SK-N-SH (cell line): ENCODE measurements around the gene STK32C. TPM values are rescaled to one million over a fixed set of nuclear protein-coding genes. Genes with fewer than 3 reads are reported as not detected.
"Not testable (repeated sequence)": the region's sequence is repeated elsewhere in the genome, so short reads cannot be mapped to it uniquely, and the experiment has no call there.

Source experiments
- CTCF ChIA-PET: fragments of 300-600, 350-600 bp; formaldehyde crosslinking; extraction: SDS; loops from one replicate; lab custom pipeline; 2021; lab: Yijun Ruan, JAX
- POLR2A ChIA-PET: fragments of 350-600 bp; sonication (Branson Sonifier 250); formaldehyde crosslinking; extraction: SDS; loops from one replicate; lab custom pipeline; 2020; ENCODE audit warnings: antibody characterized with exemption, inconsistent platforms; lab: Yijun Ruan, JAX
- DNase-seq: peaks from one replicate; pipeline ENCODE4 v3.0.0; 2012
- H2AFZ ChIP-seq: fragments of 200-600 bp; sonication (generic); 2 replicates; pipeline ENCODE4 v1.8.1; 2016; ENCODE audit warnings: antibody characterized with exemption, mild to moderate bottlenecking, low read depth
- H3F3A ChIP-seq: fragments of 200-600 bp; sonication (generic); replicated peaks from 2 replicates; pipeline ENCODE3; 2016; ENCODE audit warnings: antibody characterized with exemption, mild to moderate bottlenecking; ENCODE audit not compliant: insufficient read depth
- H3K27ac ChIP-seq, 2 experiments: fragments of 200-500 bp in 1 of 2; fragments of 200-600 bp in 1 of 2; sonication (Bioruptor generic) in 1 of 2; sonication (generic), shearing (Covaris generic) in 1 of 2; 2 replicates each; pipeline versions ENCODE4 v1.5.1 to v1.6.1; 2014 to 2016; ENCODE audit warnings: low read depth in 2 of 2, inconsistent platforms in 1 of 2, low read length in 1 of 2, mild to moderate bottlenecking in 1 of 2, mixed read lengths in 1 of 2
- H3K27me3 ChIP-seq: fragments of 200-600 bp; sonication (generic), shearing (Covaris generic); 2 replicates; pipeline ENCODE4 v1.6.1; 2016; ENCODE audit warnings: mixed run types; ENCODE audit not compliant: insufficient read depth
- H3K36me3 ChIP-seq, 2 experiments: fragments of 200-500 bp in 1 of 2; fragments of 200-600 bp in 1 of 2; sonication (Bioruptor generic) in 1 of 2; sonication (generic) in 1 of 2; replicated peaks in 1 of 2; 2 replicates each; pipeline versions ENCODE3 to v1.5.1; 2014 to 2016; ENCODE audit warnings: low read length in 1 of 2, mild to moderate bottlenecking in 1 of 2; ENCODE audit not compliant: insufficient read depth in 2 of 2, control insufficient read depth in 1 of 2
- H3K4me1 ChIP-seq, 2 experiments: fragments of 200-500 bp in 1 of 2; fragments of 200-600 bp in 1 of 2; sonication (Bioruptor generic) in 1 of 2; sonication (generic), shearing (Covaris generic) in 1 of 2; 2 replicates each; pipeline versions ENCODE4 v1.5.1 to v1.6.1; 2014 to 2016; ENCODE audit warnings: low read depth in 1 of 2, low read length in 1 of 2, mixed run types in 1 of 2; ENCODE audit not compliant: insufficient read depth in 2 of 2, control insufficient read depth in 1 of 2
- H3K4me2 ChIP-seq: fragments of 200-600 bp; sonication (generic), shearing (Covaris generic); 2 replicates; pipeline ENCODE4 v1.6.1; 2017; ENCODE audit warnings: mixed run types
- H3K4me3 ChIP-seq, 2 experiments: fragments of 200-500 bp in 1 of 2; fragments of 200-600 bp in 1 of 2; sonication (Bioruptor generic) in 1 of 2; sonication (generic), shearing (Covaris generic) in 1 of 2; 2 replicates each; pipeline versions ENCODE4 v1.5.1 to v1.8.1; 2014 to 2016; ENCODE audit warnings: low read depth in 2 of 2, inconsistent platforms in 1 of 2, low read length in 1 of 2, mild to moderate bottlenecking in 1 of 2, mixed read lengths in 1 of 2, moderate library complexity in 1 of 2
- H3K79me2 ChIP-seq: fragments of 200-600 bp; sonication (generic); 2 replicates; pipeline ENCODE4 v1.8.1; 2017; ENCODE audit warnings: mild to moderate bottlenecking; ENCODE audit not compliant: insufficient read depth
- H3K9ac ChIP-seq: fragments of 200-600 bp; sonication (generic); 2 replicates; pipeline ENCODE4 v1.6.1; 2017; ENCODE audit warnings: mixed run types
- H3K9me2 ChIP-seq: fragments of 200-600 bp; sonication (generic); 2 replicates; pipeline ENCODE4 v1.6.1; 2017; ENCODE audit warnings: mixed run types
- H3K9me3 ChIP-seq: fragments of 200-600 bp; sonication (generic); 2 replicates; pipeline ENCODE4 v1.6.1; 2017; ENCODE audit warnings: mixed run types, mild to moderate bottlenecking, moderate library complexity
- H4K20me1 ChIP-seq: fragments of 200-600 bp; sonication (generic); 2 replicates; pipeline ENCODE4 v1.6.1; 2017; ENCODE audit warnings: mild to moderate bottlenecking, mixed run types; ENCODE audit not compliant: insufficient read depth
- CHD2 ChIP-seq: fragments of 150-350 bp; IDR thresholded peaks from 2 replicates; pipeline ENCODE4 v1.6.1; 2018; ENCODE audit warnings: low read length; ENCODE audit not compliant: partially characterized antibody
- EP300 ChIP-seq, 2 experiments: IDR thresholded peaks; 2 replicates each; pipeline versions ENCODE4 v1.4.0 to v1.6.1; 2012; ENCODE audit warnings: borderline replicate concordance in 1 of 2, low read depth in 1 of 2, low read length in 1 of 2
- EZH2phosphoT487 ChIP-seq: fragments of 200-600 bp; sonication (generic); IDR thresholded peaks from 2 replicates; pipeline ENCODE4 v1.6.1; 2017; ENCODE audit warnings: low read depth, mixed run types, mild to moderate bottlenecking, antibody characterized with exemption, moderate library complexity, borderline replicate concordance
- FOXM1 ChIP-seq: IDR thresholded peaks from 2 replicates; pipeline ENCODE4 v1.4.0; 2012; ENCODE audit warnings: low read depth, mild to moderate bottlenecking
- MXI1 ChIP-seq: IDR thresholded peaks from 2 replicates; pipeline ENCODE4 v1.6.1; 2012; ENCODE audit warnings: mild to moderate bottlenecking, low read depth, low read length, improper control_type of control experiment
- NFIC ChIP-seq: IDR thresholded peaks from 2 replicates; pipeline ENCODE4 v1.4.0; 2012; ENCODE audit warnings: borderline replicate concordance
- NRF1 ChIP-seq: IDR thresholded peaks from 2 replicates; pipeline ENCODE4 v1.6.1; 2012; ENCODE audit warnings: low read depth, mild to moderate bottlenecking, low read length
- POLR2AphosphoS5 ChIP-seq: IDR thresholded peaks from 2 replicates; pipeline ENCODE4 v1.6.1; 2012; ENCODE audit warnings: low read depth, low read length
- RAD21 ChIP-seq: IDR thresholded peaks from 2 replicates; pipeline ENCODE4 v1.6.1; 2012; ENCODE audit warnings: mild to moderate bottlenecking, low read length
- RCOR1 ChIP-seq: fragments of 150-350 bp; IDR thresholded peaks from 2 replicates; pipeline ENCODE4 v1.6.1; 2017; ENCODE audit warnings: antibody characterized with exemption, low read length
- SIN3A ChIP-seq: IDR thresholded peaks from 2 replicates; pipeline ENCODE4 v1.6.1; 2012; ENCODE audit warnings: low read depth, mild to moderate bottlenecking, low read length, moderate library complexity, borderline replicate concordance
- TEAD4 ChIP-seq: IDR thresholded peaks from 2 replicates; pipeline ENCODE4 v1.4.0; 2012; ENCODE audit warnings: mild to moderate bottlenecking, borderline replicate concordance; ENCODE audit not compliant: insufficient read depth
- USF1 ChIP-seq: IDR thresholded peaks from 2 replicates; pipeline ENCODE4 v1.4.0; 2012; ENCODE audit warnings: low read depth, borderline replicate concordance
- WGBS: methylation state at CpG from one replicate; pipeline ENCODE4 v1.1.6; 2017; ENCODE audit warnings: low lambda C conversion rate; 5-methylcytosine and 5-hydroxymethylcytosine counted together
- polyA plus RNA-seq, 3 experiments: library from polyadenylated mRNA; depleted of rRNA; stranded (reverse); fragments of >200 nt; gene quantifications; 2 replicates each; pipeline ENCODE4 v1.2.3, GENCODE V29; 2012
- TF ChIP-seq, protein P1 (sequence below): fragments of 150-350 bp; IDR thresholded peaks from 2 replicates; pipeline ENCODE4 v1.6.1; 2017; ENCODE audit warnings: antibody characterized with exemption, low read length, low read depth, borderline replicate concordance
- TF ChIP-seq, protein P2 (sequence below): IDR thresholded peaks from 2 replicates; pipeline ENCODE4 v1.4.0; 2012; ENCODE audit warnings: low read depth

Gene STK32C
- polyA plus RNA-seq, 1 of the 3 experiments (the other 2 are of a cell fraction) = 27.8 TPM

- Histone ChIP-seq H3K79me2 (no peaks in the 10 kb centered on the region), H3K27me3 (no peaks in the 10 kb centered on the region), H2AFZ (no peak overlapping the region), H3K27ac (peak overlapping the region in 1 of 2 experiments; percentile 83; a peak in 2 of 4 replicates), H3K9me3 (no peaks in the 10 kb centered on the region), H3K4me3 (no peak overlapping the region), H3K9me2 (no peaks in the 10 kb centered on the region), H3K4me1 (peaks cover 0 to 73% of the 10 kb centered on the region in 2 experiments; a peak in 2 of 4 replicates), H3K4me2 (no peak overlapping the region), H3F3A (no peaks in the 10 kb centered on the region), H3K9ac (no peak overlapping the region), H4K20me1 (no peaks in the 10 kb centered on the region), H3K36me3 (no peaks in the 10 kb centered on the region)
- TF ChIP-seq NRF1 (no peak), EP300 (IDR thresholded peaks at IDR 0.05; ENCODE audit: borderline replicate concordance in 1 of 2, low read depth in 1 of 2, low read length in 1 of 2) (peak in 1 of 2 experiments; percentile 64; a peak in 1 of 4 replicates), RCOR1 (peak; percentile 18; the same call in 1 of the 2 replicates), NFIC (no peak), USF1 (no peak), RAD21 (0 out of 2 replicates have a peak, but pooled peaks have one; percentile 2), MXI1 (0 out of 2 replicates have a peak, but pooled peaks have one; percentile 23), TEAD4 (no peak), CHD2 (peak; percentile 28), POLR2AphosphoS5 (no peak), FOXM1 (no peak), EZH2phosphoT487 (no peak), SIN3A (no peak)
- TF ChIP-seq, protein P1, sequence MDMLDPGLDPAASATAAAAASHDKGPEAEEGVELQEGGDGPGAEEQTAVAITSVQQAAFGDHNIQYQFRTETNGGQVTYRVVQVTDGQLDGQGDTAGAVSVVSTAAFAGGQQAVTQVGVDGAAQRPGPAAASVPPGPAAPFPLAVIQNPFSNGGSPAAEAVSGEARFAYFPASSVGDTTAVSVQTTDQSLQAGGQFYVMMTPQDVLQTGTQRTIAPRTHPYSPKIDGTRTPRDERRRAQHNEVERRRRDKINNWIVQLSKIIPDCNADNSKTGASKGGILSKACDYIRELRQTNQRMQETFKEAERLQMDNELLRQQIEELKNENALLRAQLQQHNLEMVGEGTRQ = no peak
- TF ChIP-seq, protein P2, sequence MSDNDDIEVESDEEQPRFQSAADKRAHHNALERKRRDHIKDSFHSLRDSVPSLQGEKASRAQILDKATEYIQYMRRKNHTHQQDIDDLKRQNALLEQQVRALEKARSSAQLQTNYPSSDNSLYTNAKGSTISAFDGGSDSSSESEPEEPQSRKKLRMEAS = no peak
- peak; percentile 90 for DNase-seq
- WGBS = 65% methylated on average over 13 of the region's 28 CpGs
- ChIA-PET CTCF (interaction anchor here (0.6 to 1.9 kb wide), 5 partner anchors 10 to 271 kb away, joined by 3 to 5 read pairs (median 5); no protein-coding TSS in a partner anchor), POLR2A (no interaction called here)
Observed at GRCh38 chr10:132296666-132297443, 10.9 kb downstream of the STK32C start.

- not testable (repeated sequence) for DNase-seq, H3K27ac ChIP-seq, H3K9ac ChIP-seq, H3K27me3 ChIP-seq, H4K20me1 ChIP-seq, H3K9me3 ChIP-seq, H3K4me2 ChIP-seq, H3K79me2 ChIP-seq, H3K4me3 ChIP-seq, H2AFZ ChIP-seq, H3F3A ChIP-seq, H3K36me3 ChIP-seq, H3K9me2 ChIP-seq
- 90% methylated on average over 23 of the region's 23 CpGs for WGBS
- H3K4me1 ChIP-seq = peaks cover 0 to 73% of the 10 kb centered on the region in 2 experiments; a peak in 2 of 4 replicates
- POLR2A ChIA-PET = interaction anchor here (0.6 kb wide), 1 partner anchor 42 kb away, joined by 3 read pairs; no protein-coding TSS in a partner anchor
- CTCF ChIA-PET = interaction anchor here (0.6 to 1.4 kb wide), 5 partner anchors 23 to 272 kb away, joined by 3 to 4 read pairs (median 3); no protein-coding TSS in a partner anchor
Observed at GRCh38 chr10:132295481-132295880, 12.3 kb downstream of the STK32C start.
